ENCODE results near the gene PACRG. TPM values are rescaled to one million over a fixed set of nuclear protein-coding genes. Genes with fewer than 3 reads are reported as not detected.

The PACRG gene
- total and polyA plus RNA-seq, 2 of the 4 experiments (the other 2 are of a cell fraction) = not detected

- TF ChIP-seq USF2 (IDR thresholded peaks at IDR 0.05; ENCODE audit: low read depth, low read length) (no peak), SMC3 (IDR thresholded peaks at IDR 0.05; ENCODE audit: low read depth, low read length) (no peak), ELK1 (IDR thresholded peaks at IDR 0.05; ENCODE audit: borderline replicate concordance, low read depth, low read length) (no peak), NFE2L2 (IDR thresholded peaks at IDR 0.05; ENCODE audit: low read depth, low read length) (no peak)
- Histone ChIP-seq H3K79me1 (ENCODE audit: low read depth in 1 of 2, low read length in 2 of 2) (no peaks in the 10 kb centered on the region), H4K5ac (ENCODE audit: low read depth, low read length) (no peak overlapping the region), H3K36me3 (ENCODE audit: control insufficient read depth, insufficient read depth, low read length) (no peaks in the 10 kb centered on the region), H3K4ac (ENCODE audit: low read depth, low read length) (no peak overlapping the region), H2BK20ac (ENCODE audit: low read depth, low read length) (no peak overlapping the region), H3K4me1 (ENCODE audit: control insufficient read depth, insufficient read depth, low read length) (no peaks in the 10 kb centered on the region), H3K27me3 (ENCODE audit: control insufficient read depth, insufficient read depth, low read length) (no peaks in the 10 kb centered on the region), H3K18ac (ENCODE audit: low read depth, low read length) (no peak overlapping the region), H3K56ac (ENCODE audit: extremely low read depth, insufficient read depth, low read length) (no peak overlapping the region), H2AK5ac (ENCODE audit: low read depth, low read length) (no peak overlapping the region), H3K27ac (ENCODE audit: insufficient read depth, low read length) (no peak overlapping the region), H4K91ac (ENCODE audit: insufficient read depth, low read depth, low read length) (no peak overlapping the region), H3K14ac (replicated peaks; ENCODE audit: low read depth, low read length) (no peak overlapping the region), H4K8ac (ENCODE audit: low read depth in 2 of 2, low read length in 2 of 2) (no peak overlapping the region), H3K23ac (ENCODE audit: low read depth, low read length) (no peak overlapping the region), H3K4me2 (ENCODE audit: low read depth, low read length) (no peak overlapping the region), H2AFZ (replicated peaks; ENCODE audit: low read length, poor library complexity) (no peak overlapping the region), H3K9me1 (ENCODE audit: insufficient read depth, low read length) (no peaks in the 10 kb centered on the region), H2BK15ac (ENCODE audit: low read depth, low read length) (no peak overlapping the region), H2BK5ac (ENCODE audit: low read depth, low read length, poor library complexity, severe bottlenecking) (no peak overlapping the region), H3K4me3 (ENCODE audit: insufficient read depth, low read depth, low read length) (no peak overlapping the region), H2AK9ac (replicated peaks; ENCODE audit: low read depth, low read length, poor library complexity) (no peak overlapping the region), H3K9me3 (ENCODE audit: control insufficient read depth, insufficient read depth, low read length) (peaks cover 32% of the 10 kb centered on the region), H4K20me1 (ENCODE audit: insufficient read depth, low read length) (no peaks in the 10 kb centered on the region), H3K9ac (ENCODE audit: low read depth, low read length) (no peak overlapping the region), H2BK120ac (ENCODE audit: low read depth, low read length) (no peak overlapping the region)
- ChIA-PET POLR2A (ENCODE audit: unreplicated experiment) (no interaction called here), CTCF (no interaction called here)
- in situ Hi-C loops (cut with MboI; ENCODE audit: low sequenced_read_pairs) (no loop called here), intact Hi-C loops (cut with micrococcal nuclease) (no loop called here), dilution Hi-C loops (cut with HindIII; ENCODE audit: low sequenced_read_pairs, unreplicated experiment) (no loop called here)
- no TSS peak for BruUV-seq (replicated peaks)
- 25% methylated on average over 2 of the region's 6 CpGs; no CpG with 5 or more reads in 1 of the 2 experiments for WGBS, 2 experiments (ENCODE audit: extremely low coverage in 2 of 2, insufficient read length in 1 of 2)
- ATAC-seq (ENCODE audit: low read depth) = no peak
- DNase-seq = no peak
Observed at GRCh38 chr6:163118941-163119340, 391.2 kb downstream of the PACRG start.
